Measurements from ENCODE around the gene PGD.

The PGD gene

DNA sequence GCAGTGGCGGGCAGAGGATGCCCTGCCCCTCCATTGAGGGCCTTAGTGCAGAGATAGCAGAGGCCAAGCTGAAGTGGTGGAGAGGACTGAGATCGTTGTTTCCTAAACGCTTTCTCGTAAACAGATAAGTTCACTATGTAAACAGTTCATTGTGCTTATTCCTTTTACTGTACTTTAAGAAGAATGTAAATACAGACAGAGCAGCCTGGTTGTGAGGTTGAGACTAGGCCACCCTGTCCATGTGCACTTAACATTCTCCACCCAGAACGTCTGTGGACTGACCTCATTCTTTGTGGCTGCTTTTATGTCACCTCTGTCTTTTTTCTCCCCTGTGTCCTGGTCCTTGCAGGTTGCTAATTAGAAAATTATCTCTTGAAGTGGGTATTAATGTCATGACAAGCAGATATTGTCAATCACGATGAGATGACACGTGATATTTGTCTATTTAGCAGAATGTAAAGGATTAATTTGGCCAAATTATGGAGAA lies 39.9 kb downstream of the PGD start:
- Histone ChIP-seq H3K36me3 (ENCODE audit: control insufficient read depth, insufficient read depth, low read length) (no peaks in the 10 kb centered on the region), H3K9ac (ENCODE audit: low read length) (no peak overlapping the region), H3K27ac (ENCODE audit: low read depth, low read length) (no peak overlapping the region), H3K27me3 (ENCODE audit: control insufficient read depth, insufficient read depth, low read length) (no peaks in the 10 kb centered on the region), H3K4me3 (ENCODE audit: low read depth, low read length) (no peak overlapping the region), H3K4me1 (ENCODE audit: control insufficient read depth, insufficient read depth, low read length) (no peaks in the 10 kb centered on the region; the same call in 1 of the 2 replicates), H3K9me3 (ENCODE audit: control insufficient read depth, insufficient read depth, low read depth, low read length) (no peaks in the 10 kb centered on the region)

DNA sequence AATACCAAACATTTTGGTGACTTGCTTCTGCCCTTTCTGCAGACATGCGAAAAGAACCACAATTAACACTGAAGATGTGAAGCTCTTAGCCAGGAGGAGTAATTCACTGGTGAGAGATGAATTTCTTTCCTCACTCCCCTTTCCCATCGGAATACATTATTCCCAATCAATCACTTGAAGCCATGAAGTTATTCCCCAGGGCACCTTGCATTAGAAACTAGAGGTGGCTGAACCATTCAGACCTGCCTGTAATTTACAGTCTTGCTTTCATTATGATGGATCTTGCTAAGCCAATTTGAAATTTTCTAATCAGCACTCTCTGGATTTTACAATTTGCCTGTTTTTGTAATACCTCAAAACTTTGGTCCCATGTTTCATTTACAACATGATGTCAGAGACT lies 41.4 kb downstream of the PGD start:
- no peaks in the 10 kb centered on the region for H3K27me3 ChIP-seq (ENCODE audit: control insufficient read depth, insufficient read depth, low read length)
- H3K36me3 ChIP-seq (ENCODE audit: control insufficient read depth, insufficient read depth, low read length) = peaks cover 6% of the 10 kb centered on the region; the same call in 1 of the 2 replicates
- H3K9me3 ChIP-seq (ENCODE audit: control insufficient read depth, insufficient read depth, low read depth, low read length) = no peaks in the 10 kb centered on the region
- no peak overlapping the region for H3K4me3 ChIP-seq (ENCODE audit: low read depth, low read length)
- no peak overlapping the region for H3K9ac ChIP-seq (ENCODE audit: low read length)
- no peaks in the 10 kb centered on the region for H3K4me1 ChIP-seq (ENCODE audit: control insufficient read depth, insufficient read depth, low read length)
- no peak overlapping the region for H3K27ac ChIP-seq (ENCODE audit: low read depth, low read length)

DNA sequence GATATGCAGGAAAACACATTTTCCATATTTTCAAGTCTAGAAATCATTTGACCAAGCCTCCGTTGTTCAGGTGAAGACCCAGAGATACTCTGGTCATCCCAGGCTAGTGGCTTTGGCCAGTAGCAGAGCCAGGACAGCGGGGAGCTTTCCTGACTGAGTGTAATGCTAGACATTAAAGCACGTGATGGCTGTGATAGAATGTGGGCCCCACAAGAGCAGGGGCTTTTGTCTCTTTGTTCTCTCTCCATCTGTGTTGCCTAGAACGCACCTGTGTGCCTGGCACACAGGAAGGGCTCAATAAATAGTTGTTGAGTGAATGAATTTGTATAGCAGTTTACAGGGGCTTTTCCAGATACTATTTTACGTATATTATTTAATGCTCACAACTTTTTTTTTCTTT lies 41.9 kb downstream of the PGD start:
- H3K9ac ChIP-seq (ENCODE audit: low read length) = no peak overlapping the region

DNA sequence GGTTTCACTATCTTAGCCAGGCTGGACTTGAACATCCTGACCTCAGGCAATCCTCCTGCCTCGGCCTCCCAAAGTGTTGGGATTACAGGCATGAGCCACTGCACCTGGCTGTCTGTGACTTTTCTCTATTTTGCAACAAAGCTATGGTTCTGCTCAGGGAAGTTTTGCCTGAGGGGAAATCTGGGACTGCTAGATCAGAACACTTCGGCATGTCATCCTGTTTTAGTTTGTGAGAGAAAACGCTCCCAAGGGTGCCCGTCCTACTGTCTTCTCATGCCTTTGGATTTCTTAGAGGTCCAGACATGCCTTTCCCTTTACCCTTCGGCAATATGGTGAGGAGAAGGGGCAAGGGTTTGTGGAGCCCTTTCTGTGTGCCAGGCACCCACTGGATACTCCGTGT lies 45.4 kb downstream of the PGD start:
- no peak overlapping the region for H3K27ac ChIP-seq (ENCODE audit: low read depth, low read length)
- no peaks in the 10 kb centered on the region for H3K4me1 ChIP-seq (ENCODE audit: control insufficient read depth, insufficient read depth, low read length)
- H3K9ac ChIP-seq (ENCODE audit: low read length) = no peak overlapping the region
- H3K27me3 ChIP-seq (ENCODE audit: control insufficient read depth, insufficient read depth, low read length) = no peaks in the 10 kb centered on the region
- peaks cover 6% of the 10 kb centered on the region; the same call in 1 of the 2 replicates for H3K36me3 ChIP-seq (ENCODE audit: control insufficient read depth, insufficient read depth, low read length)
- no peaks in the 10 kb centered on the region for H3K9me3 ChIP-seq (ENCODE audit: control insufficient read depth, insufficient read depth, low read depth, low read length)
- no peak overlapping the region for H3K4me3 ChIP-seq (ENCODE audit: low read depth, low read length)

More for the DNA sequence above, 41.9 kb downstream of the PGD start:
- no peak overlapping the region for H3K27ac ChIP-seq (ENCODE audit: low read depth, low read length)
- no peaks in the 10 kb centered on the region for H3K4me1 ChIP-seq (ENCODE audit: control insufficient read depth, insufficient read depth, low read length)
- no peaks in the 10 kb centered on the region for H3K27me3 ChIP-seq (ENCODE audit: control insufficient read depth, insufficient read depth, low read length)
- no peaks in the 10 kb centered on the region for H3K9me3 ChIP-seq (ENCODE audit: control insufficient read depth, insufficient read depth, low read depth, low read length)
- peaks cover 6% of the 10 kb centered on the region; the same call in 1 of the 2 replicates for H3K36me3 ChIP-seq (ENCODE audit: control insufficient read depth, insufficient read depth, low read length)
- no peak overlapping the region for H3K4me3 ChIP-seq (ENCODE audit: low read depth, low read length)

DNA sequence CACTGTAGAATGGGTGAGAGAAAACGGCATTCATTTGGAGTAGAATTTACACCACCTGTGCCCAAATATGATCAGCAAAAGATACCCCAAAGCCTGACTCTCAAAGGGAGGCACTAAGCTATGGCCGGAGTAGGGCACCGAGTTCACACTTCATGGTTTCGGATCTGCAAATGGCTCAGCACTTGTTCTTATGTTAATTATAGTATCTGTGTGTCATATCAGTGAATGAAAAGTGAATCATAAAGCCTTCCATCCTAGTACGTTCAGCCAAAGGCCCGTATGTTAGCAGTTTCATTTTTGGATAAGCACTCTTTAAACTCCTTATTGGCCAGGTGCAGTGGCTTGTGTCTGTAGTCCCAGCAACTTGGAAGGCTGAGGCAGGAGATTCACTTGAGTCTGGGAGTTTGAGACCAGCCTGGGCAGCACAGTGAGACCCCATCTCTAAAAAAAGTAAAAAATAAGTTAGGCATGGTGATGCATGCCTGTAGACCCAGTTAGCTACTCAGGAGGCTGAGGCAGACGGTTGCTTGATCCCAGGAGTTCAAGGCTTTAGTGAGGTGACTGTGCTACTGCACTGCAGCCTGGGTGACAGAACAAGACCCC lies 46.0 kb downstream of the PGD start:
- no peak overlapping the region for H3K27ac ChIP-seq (ENCODE audit: low read depth, low read length)
- no peak overlapping the region for H3K4me3 ChIP-seq (ENCODE audit: low read depth, low read length)
- H3K9ac ChIP-seq (ENCODE audit: low read length) = no peak overlapping the region
- no peaks in the 10 kb centered on the region for H3K27me3 ChIP-seq (ENCODE audit: control insufficient read depth, insufficient read depth, low read length)
- no peaks in the 10 kb centered on the region for H3K9me3 ChIP-seq (ENCODE audit: control insufficient read depth, insufficient read depth, low read depth, low read length)
- peaks cover 6% of the 10 kb centered on the region; the same call in 1 of the 2 replicates for H3K36me3 ChIP-seq (ENCODE audit: control insufficient read depth, insufficient read depth, low read length)
- no peaks in the 10 kb centered on the region for H3K4me1 ChIP-seq (ENCODE audit: control insufficient read depth, insufficient read depth, low read length)

DNA sequence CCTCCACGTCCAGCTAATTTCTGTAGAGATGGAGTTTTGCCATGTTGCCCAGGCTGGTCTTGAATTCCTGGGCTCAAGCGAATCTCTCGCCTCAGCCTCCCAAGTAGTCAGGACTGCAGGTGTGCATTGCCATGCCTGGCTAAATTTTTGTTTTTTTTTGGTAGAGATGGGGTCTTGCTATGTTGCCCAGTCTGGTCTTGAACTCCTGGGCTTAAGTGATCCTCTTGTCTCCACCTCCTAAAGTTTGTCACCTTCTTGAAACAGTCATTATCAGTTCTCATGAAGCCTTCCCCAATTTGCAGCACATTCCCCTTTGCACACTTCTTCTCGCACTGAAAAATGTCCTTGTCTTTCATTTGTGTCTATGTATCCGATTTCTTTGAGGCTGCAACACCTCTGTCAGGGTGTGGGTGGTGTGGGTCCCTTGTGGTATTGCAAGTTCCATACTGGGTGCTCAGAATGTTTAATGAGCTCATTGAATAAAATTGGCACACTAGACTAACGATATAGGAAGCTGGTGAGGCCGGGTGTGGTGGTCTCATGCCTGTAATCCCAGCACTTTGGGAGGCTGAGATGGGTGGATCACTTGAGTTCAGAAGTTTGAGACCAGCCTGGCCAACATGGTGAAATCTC lies 48.0 kb downstream of the PGD start:
- no peaks in the 10 kb centered on the region for H3K9me3 ChIP-seq (ENCODE audit: control insufficient read depth, insufficient read depth, low read depth, low read length)
- no peak overlapping the region for H3K27ac ChIP-seq (ENCODE audit: low read depth, low read length)
- no peaks in the 10 kb centered on the region for H3K27me3 ChIP-seq (ENCODE audit: control insufficient read depth, insufficient read depth, low read length)
- H3K9ac ChIP-seq (ENCODE audit: low read length) = no peak overlapping the region
- no peak overlapping the region for H3K4me3 ChIP-seq (ENCODE audit: low read depth, low read length)
- H3K4me1 ChIP-seq (ENCODE audit: control insufficient read depth, insufficient read depth, low read length) = peaks cover 13% of the 10 kb centered on the region
- H3K36me3 ChIP-seq (ENCODE audit: control insufficient read depth, insufficient read depth, low read length) = peaks cover 6% of the 10 kb centered on the region; the same call in 1 of the 2 replicates

DNA sequence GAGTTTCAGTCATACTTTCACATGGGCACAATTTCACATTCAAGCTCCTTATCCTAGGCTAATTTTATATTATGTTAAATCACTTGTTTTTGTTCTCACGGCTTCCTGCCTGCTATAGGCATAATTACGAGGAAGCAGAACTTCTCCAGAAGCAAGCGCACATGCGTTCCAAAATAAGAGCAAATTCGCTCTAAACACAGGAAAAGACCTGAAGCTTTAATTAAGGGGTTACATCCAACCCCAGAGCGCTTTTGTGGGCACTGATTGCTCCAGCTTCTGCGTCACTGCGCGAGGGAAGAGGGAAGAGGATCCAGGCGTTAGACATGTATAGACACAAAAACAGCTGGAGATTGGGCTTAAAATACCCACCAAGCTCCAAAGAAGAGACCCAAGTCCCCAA lies 50.9 kb downstream of the PGD start, which contains the start of gene CORT:
CORT (plus strand) TSS at position 281 of the 400 bp plus-strand sequence. CDS start 193 bp downstream, outside the sequence.
- H3K36me3 ChIP-seq (ENCODE audit: control insufficient read depth, insufficient read depth, low read length) = peaks cover 2% of the 10 kb centered on the region; the same call in 1 of the 2 replicates
- H3K9ac ChIP-seq (ENCODE audit: low read length) = no peak within 1 kb of the TSS
- no peak within 1 kb of the TSS for H3K27ac ChIP-seq (ENCODE audit: low read depth, low read length)
- no peaks in the 10 kb centered on the region for H3K27me3 ChIP-seq (ENCODE audit: control insufficient read depth, insufficient read depth, low read length)
- no peak within 1 kb of the TSS for H3K4me3 ChIP-seq (ENCODE audit: low read depth, low read length)
- peaks cover 13% of the 10 kb centered on the region for H3K4me1 ChIP-seq (ENCODE audit: control insufficient read depth, insufficient read depth, low read length)
- H3K9me3 ChIP-seq (ENCODE audit: control insufficient read depth, insufficient read depth, low read depth, low read length) = peaks cover under 1% of the 10 kb centered on the region; the same call in 1 of the 2 replicates

DNA sequence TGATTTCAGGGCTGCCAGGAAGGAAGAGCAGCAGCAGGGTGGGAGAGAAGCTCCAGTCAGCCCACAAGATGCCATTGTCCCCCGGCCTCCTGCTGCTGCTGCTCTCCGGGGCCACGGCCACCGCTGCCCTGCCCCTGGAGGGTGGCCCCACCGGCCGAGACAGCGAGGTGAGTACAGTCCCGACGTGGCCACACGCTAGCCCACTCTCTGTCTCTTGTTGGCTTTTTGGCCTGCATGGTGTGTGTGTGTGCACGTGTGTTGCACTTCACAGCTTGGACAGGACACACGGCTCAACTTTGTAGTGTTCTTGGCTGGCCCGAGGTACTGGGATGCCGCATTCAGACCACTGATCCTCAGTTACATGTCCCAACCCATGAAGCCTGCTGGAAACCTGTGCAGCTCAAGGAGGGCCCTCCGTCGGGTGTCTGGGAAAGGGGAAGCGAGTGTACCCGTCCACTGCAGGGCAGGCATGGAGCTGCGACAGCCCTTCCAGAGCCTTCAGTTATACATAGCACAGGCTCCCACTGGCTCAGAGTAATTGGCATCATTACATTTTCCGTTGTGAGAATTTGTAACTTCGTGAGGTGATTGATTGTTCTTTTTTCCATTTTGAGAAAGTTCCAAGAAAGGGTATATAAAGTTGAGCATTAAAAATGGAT lies 51.4 kb downstream of the PGD start:
- H3K27ac ChIP-seq (ENCODE audit: low read depth, low read length) = no peak overlapping the region
- no peaks in the 10 kb centered on the region; the same call in 1 of the 2 replicates for H3K36me3 ChIP-seq (ENCODE audit: control insufficient read depth, insufficient read depth, low read length)
- H3K4me1 ChIP-seq (ENCODE audit: control insufficient read depth, insufficient read depth, low read length) = peaks cover 13% of the 10 kb centered on the region
- peaks cover 2% of the 10 kb centered on the region; the same call in 1 of the 2 replicates for H3K9me3 ChIP-seq (ENCODE audit: control insufficient read depth, insufficient read depth, low read depth, low read length)
- no peak overlapping the region for H3K4me3 ChIP-seq (ENCODE audit: low read depth, low read length)
- no peaks in the 10 kb centered on the region for H3K27me3 ChIP-seq (ENCODE audit: control insufficient read depth, insufficient read depth, low read length)
- no peak overlapping the region for H3K9ac ChIP-seq (ENCODE audit: low read length)

DNA sequence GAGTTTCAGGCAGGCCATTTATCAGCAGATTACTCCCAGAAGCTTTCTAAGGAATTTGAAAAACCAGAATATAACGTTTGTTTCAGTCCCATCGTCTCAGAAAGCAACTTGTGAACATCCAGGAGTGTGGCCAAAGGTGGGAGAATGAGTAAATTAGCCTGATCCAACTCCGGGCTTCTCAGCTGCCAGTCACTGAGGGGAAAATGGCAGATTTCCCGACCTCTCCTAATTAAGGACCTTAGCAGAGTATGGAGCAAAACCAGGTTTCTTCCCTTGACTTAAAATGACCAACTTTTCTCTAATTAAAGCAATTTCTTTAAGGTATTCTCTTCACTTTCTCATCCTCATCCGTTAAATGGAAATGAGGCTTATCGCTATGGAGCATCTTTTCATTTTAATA lies 52.0 kb downstream of the PGD start:
- Histone ChIP-seq H3K9me3 (ENCODE audit: control insufficient read depth, insufficient read depth, low read depth, low read length) (peaks cover 2% of the 10 kb centered on the region; the same call in 1 of the 2 replicates), H3K4me3 (ENCODE audit: low read depth, low read length) (no peak overlapping the region), H3K27me3 (ENCODE audit: control insufficient read depth, insufficient read depth, low read length) (no peaks in the 10 kb centered on the region), H3K36me3 (ENCODE audit: control insufficient read depth, insufficient read depth, low read length) (no peaks in the 10 kb centered on the region; the same call in 1 of the 2 replicates), H3K9ac (ENCODE audit: low read length) (no peak overlapping the region), H3K27ac (ENCODE audit: low read depth, low read length) (no peak overlapping the region), H3K4me1 (ENCODE audit: control insufficient read depth, insufficient read depth, low read length) (peaks cover 13% of the 10 kb centered on the region)

DNA sequence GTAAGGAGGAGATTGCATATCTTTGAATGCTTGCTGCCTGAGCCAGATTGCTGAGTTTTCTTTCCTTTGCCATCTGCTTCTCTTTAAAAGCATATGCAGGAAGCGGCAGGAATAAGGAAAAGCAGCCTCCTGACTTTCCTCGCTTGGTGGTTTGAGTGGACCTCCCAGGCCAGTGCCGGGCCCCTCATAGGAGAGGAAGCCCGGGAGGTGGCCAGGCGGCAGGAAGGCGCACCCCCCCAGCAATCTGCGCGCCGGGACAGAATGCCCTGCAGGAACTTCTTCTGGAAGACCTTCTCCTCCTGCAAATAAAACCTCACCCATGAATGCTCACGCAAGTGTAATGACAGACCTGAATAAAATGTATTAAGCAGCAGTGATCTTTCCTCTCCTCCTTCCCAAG lies 52.4 kb downstream of the PGD start:
- H3K4me3 ChIP-seq (ENCODE audit: low read depth, low read length) = no peak overlapping the region
- no peaks in the 10 kb centered on the region for H3K27me3 ChIP-seq (ENCODE audit: control insufficient read depth, insufficient read depth, low read length)
- no peak overlapping the region for H3K9ac ChIP-seq (ENCODE audit: low read length)
- no peak overlapping the region for H3K27ac ChIP-seq (ENCODE audit: low read depth, low read length)
- H3K9me3 ChIP-seq (ENCODE audit: control insufficient read depth, insufficient read depth, low read depth, low read length) = peaks cover 2% of the 10 kb centered on the region; the same call in 1 of the 2 replicates
- no peaks in the 10 kb centered on the region; the same call in 1 of the 2 replicates for H3K36me3 ChIP-seq (ENCODE audit: control insufficient read depth, insufficient read depth, low read length)
- peaks cover 13% of the 10 kb centered on the region for H3K4me1 ChIP-seq (ENCODE audit: control insufficient read depth, insufficient read depth, low read length)

DNA sequence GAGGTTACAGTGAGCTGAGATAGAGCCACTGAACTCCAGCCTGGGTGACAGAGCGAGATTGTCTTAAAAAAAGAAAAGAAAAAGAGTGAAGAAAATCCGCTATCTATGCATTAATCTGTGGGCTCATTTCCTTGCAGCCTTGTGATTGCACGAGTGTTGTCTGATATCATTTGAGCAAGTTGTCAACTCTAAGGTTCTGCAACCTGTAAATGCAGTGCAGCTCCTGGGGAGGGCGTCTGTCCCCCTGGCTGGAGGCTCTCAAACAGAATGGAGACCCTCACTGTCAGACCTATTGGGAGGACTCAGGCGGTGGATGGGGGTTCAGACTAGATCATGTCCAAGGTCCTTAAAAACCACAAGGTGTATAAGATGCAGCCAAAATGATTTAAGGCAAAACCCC lies 57.2 kb downstream of the PGD start:
- Histone ChIP-seq H3K4me3 (ENCODE audit: low read depth, low read length) (no peak overlapping the region), H3K36me3 (ENCODE audit: control insufficient read depth, insufficient read depth, low read length) (peaks cover 29% of the 10 kb centered on the region), H3K27me3 (ENCODE audit: control insufficient read depth, insufficient read depth, low read length) (no peaks in the 10 kb centered on the region), H3K9me3 (ENCODE audit: control insufficient read depth, insufficient read depth, low read depth, low read length) (peaks cover 2% of the 10 kb centered on the region; the same call in 1 of the 2 replicates), H3K27ac (ENCODE audit: low read depth, low read length) (no peak overlapping the region), H3K9ac (ENCODE audit: low read length) (no peak overlapping the region), H3K4me1 (ENCODE audit: control insufficient read depth, insufficient read depth, low read length) (peaks cover 8% of the 10 kb centered on the region)
